D721Med (cell line): ENCODE data around the gene MRPL33.
"Not testable (repeated sequence)": the region's sequence is repeated elsewhere in the genome, so short reads cannot be mapped to it uniquely, and the experiment has no call there.

Experiments
- DNase-seq: peaks from one replicate; pipeline ENCODE4 v3.0.0; 2011; ENCODE audit warnings: low spot score; ENCODE audit not compliant: insufficient read length
- FAIRE-seq: peaks from 2 replicates; lab custom pipeline; 2011; peaks lifted over from hg19 to GRCh38; lab: Jason Lieb, UNC
- TF ChIP-seq, protein P1 (sequence below): IDR thresholded peaks from 2 replicates; pipeline ENCODE4 v1.5.1; 2012; ENCODE audit warnings: mild to moderate bottlenecking, control low read depth; ENCODE audit not compliant: insufficient read depth; ENCODE audit errors: missing control alignments

The MRPL33 gene

GRCh38 chr2:27741673-27742072 is 29.8 kb upstream of the MRPL33 start:
- TF ChIP-seq, protein P1, sequence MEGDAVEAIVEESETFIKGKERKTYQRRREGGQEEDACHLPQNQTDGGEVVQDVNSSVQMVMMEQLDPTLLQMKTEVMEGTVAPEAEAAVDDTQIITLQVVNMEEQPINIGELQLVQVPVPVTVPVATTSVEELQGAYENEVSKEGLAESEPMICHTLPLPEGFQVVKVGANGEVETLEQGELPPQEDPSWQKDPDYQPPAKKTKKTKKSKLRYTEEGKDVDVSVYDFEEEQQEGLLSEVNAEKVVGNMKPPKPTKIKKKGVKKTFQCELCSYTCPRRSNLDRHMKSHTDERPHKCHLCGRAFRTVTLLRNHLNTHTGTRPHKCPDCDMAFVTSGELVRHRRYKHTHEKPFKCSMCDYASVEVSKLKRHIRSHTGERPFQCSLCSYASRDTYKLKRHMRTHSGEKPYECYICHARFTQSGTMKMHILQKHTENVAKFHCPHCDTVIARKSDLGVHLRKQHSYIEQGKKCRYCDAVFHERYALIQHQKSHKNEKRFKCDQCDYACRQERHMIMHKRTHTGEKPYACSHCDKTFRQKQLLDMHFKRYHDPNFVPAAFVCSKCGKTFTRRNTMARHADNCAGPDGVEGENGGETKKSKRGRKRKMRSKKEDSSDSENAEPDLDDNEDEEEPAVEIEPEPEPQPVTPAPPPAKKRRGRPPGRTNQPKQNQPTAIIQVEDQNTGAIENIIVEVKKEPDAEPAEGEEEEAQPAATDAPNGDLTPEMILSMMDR = no peak
- DNase-seq = no peak
- no peak for FAIRE-seq

DNA sequence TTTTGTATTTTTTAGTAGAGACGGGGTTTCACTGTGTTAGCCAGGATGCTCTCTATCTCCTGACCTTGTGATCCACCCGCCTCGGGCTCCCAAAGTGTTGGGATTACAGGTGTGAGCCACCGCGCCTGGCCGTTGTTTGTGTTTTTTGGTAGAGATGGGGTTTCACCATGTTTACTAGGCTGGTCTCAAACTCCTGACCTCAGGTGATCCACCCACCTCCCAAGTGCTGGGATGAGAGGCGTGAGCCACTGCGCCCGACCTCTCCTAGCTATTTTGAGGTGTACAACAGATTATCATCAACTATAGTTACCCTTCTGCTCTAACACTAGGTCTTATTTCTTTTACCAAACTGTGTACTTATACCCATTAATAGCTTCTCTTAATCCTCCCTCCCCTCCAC is 28.9 kb upstream of the MRPL33 start:
- no peak for DNase-seq
- no peak for FAIRE-seq
- TF ChIP-seq, protein P1 = no peak

GRCh38 chr2:27745494-27745893 is 26.0 kb upstream of the MRPL33 start:
- not testable (repeated sequence) for FAIRE-seq, DNase-seq

DNA sequence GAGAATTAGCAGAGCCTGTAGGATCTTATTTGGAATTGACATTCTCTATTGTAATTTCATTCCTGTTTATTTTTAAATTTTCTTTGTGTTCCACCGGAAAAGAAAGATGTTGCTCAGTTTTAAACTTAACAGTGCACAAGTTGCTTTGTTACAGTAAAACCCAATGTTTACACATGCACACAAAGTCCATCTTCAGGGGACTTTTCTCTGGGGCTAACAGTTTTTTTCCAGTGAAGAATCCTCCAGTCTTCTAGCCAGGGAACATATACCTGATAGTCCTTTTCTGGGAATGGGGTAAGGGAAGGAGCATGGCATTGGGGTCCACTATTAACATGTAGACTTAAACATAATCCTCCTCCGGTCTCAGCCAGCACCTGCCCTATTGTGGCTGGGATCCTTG is 25.2 kb upstream of the MRPL33 start:
- no peak for FAIRE-seq
- DNase-seq = no peak
- TF ChIP-seq, protein P1 = no peak

DNA sequence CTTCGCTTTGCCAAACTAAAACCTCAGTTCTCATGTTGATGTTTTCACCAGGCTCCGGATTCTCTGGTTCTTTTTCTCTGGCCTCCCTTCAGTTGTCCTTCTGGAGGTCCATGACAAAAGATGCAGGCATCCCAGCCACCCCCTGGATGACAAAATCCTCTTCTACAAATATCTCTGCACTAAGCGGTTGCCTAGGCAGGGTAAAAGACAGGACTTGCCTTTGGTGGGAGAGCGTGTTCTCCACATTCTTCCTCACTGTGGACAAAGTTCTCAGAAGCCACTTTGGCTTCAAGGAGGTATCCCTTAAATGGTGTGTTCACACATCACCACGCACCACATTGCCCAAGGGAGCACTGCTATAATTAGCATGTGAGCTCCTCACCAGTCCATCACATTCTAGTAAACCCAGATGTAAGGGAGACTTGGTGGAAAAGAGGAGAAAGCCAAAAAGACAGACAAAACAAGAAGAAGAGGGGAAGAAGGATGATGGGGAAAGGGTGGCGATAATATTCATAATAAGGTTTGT is 23.6 kb upstream of the MRPL33 start:
- TF ChIP-seq, protein P1 = no peak
- FAIRE-seq = no peak
- DNase-seq = no peak

DNA sequence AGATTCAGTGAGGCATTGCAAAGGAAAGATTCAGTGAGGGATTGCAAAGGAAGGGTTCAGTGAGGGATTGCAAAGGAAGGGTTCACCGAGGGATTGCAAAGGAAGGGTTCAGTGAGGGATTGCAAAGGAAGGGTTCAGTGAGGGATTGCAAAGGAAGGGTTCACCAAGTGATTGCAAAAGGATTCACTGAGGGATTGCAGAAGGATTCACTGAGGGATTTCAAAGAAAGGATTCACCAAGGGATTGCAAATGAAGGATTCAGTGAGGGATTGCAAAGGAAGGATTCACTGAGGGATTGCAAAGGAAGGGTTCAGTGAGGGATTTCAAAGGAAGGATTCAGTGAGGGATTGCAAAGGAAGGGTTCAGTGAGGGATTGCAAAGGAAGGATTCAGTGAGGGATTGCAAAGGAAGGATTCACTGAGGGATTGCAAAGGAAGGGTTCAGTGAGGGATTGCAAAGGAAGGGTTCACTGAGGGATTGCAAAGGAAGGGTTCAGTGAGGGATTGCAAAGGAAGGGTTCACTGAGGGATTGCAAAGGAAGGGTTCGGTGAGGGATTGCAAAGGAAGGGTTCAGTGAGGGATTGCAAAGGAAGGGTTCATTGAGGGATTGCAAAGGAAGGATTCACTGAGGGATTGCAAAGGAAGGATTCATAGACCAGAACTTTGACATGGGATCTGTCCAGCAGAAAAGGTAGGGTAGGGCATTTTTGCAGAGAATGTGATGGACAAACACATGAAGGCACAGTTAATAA is 22.5 kb upstream of the MRPL33 start:
- not testable (repeated sequence) for FAIRE-seq

GRCh38 chr2:27751377-27751776 is 20.1 kb upstream of the MRPL33 start:
- TF ChIP-seq, protein P1 = no peak
- DNase-seq (no peak), FAIRE-seq (no peak)

More for the DNA sequence above, 22.5 kb upstream of the MRPL33 start:
- not testable (repeated sequence) for DNase-seq

DNA sequence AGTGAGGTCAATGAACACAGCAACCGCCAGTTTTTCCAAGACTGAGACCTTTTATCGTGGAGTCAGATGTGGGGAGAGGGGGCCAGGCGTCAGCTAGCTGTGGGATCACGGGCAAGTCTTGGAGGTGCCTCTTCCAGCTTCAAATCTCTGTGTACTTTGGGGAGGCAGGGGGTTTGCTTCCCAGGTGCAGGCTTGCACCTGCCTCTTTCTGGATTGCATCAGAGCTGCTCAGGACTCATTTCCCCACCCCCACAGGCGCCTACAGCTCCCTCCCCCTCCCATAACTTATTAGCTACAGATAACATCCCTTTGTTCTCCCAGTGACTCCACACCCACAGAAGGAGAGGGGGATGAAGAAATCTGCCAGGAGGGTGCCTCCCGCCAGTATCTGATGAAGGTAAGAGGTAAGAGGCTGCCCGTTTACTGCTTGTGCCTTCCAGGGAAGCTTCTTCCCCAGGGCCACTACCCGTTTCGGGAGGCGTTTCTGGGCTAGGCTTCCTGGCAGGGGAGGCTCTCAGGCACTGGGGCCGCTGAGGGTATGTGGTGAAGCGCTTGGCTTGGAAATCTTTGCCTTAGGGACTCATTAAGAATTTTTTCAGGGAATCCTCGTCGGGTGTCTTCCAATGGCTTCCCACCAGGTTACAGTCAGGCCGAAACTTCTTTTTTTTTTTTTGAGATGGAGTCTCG is 18.8 kb upstream of the MRPL33 start:
- no peak for FAIRE-seq
- TF ChIP-seq, protein P1 = no peak
- no peak for DNase-seq
